Measurements from ENCODE around the gene NPAS2.

DNA sequence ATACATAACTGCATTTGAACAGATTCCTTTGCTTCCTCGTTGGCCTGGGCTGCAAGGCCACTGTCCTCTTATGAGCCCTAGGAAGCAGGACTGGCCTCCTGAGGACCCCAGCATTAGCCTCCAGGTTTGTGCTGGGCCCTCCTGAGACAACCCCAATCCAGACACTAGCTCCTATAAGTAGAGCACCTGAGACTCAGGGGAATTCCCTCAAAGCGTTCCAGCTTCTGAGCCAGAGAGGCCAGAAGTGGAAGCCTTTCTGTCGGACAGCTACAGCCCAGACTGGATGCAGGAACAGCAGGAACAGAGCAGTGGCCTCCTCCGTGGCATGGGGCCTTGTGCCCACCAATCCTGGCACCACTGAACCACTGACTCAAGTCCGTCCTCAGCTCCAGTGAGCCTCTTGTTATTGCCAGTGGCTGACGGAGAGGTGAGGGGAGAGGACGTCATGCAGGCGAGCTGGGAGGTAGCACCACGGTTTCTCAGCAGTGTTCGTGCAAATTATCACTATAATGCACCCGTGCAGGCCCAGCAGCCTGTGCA lies 67.2 kb downstream of the NPAS2 start:
- TF ChIP-seq, protein P1, sequence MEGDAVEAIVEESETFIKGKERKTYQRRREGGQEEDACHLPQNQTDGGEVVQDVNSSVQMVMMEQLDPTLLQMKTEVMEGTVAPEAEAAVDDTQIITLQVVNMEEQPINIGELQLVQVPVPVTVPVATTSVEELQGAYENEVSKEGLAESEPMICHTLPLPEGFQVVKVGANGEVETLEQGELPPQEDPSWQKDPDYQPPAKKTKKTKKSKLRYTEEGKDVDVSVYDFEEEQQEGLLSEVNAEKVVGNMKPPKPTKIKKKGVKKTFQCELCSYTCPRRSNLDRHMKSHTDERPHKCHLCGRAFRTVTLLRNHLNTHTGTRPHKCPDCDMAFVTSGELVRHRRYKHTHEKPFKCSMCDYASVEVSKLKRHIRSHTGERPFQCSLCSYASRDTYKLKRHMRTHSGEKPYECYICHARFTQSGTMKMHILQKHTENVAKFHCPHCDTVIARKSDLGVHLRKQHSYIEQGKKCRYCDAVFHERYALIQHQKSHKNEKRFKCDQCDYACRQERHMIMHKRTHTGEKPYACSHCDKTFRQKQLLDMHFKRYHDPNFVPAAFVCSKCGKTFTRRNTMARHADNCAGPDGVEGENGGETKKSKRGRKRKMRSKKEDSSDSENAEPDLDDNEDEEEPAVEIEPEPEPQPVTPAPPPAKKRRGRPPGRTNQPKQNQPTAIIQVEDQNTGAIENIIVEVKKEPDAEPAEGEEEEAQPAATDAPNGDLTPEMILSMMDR (IDR thresholded peaks at IDR 0.05): no peak
- TF ChIP-seq POLR2A (IDR thresholded peaks at IDR 0.05): no peak

Measured in gastroesophageal sphincter (tissue), 3 donors.